Parathyroid adenoma (tissue), 2 donors: ENCODE measurements around the gene IQCH.
"Not testable (repeated sequence)": the region's sequence is repeated elsewhere in the genome, so short reads cannot be mapped to it uniquely, and the experiment has no call there.

Experiments used
- H2AFZ ChIP-seq: fragments of 300-600 bp; sonication (generic); one replicate; pipeline ENCODE4 v1.7.0; 2017; ENCODE audit warnings: antibody characterized with exemption, mild to moderate bottlenecking
- H3K27ac ChIP-seq: fragments of 300-600 bp; sonication (generic); one replicate; pipeline ENCODE4 v1.7.0; 2017
- H3K27me3 ChIP-seq: fragments of 300-600 bp; sonication (generic); one replicate; pipeline ENCODE4 v1.7.0; 2017; ENCODE audit warnings: low read length; ENCODE audit not compliant: control insufficient read depth, insufficient read depth
- H3K36me3 ChIP-seq: fragments of 300-600 bp; sonication (generic); one replicate; pipeline ENCODE4 v1.7.0; 2017; ENCODE audit warnings: low read length; ENCODE audit not compliant: control insufficient read depth, insufficient read depth
- H3K4me1 ChIP-seq: fragments of 300-600 bp; sonication (generic); one replicate; pipeline ENCODE4 v1.7.0; 2017; ENCODE audit warnings: control low read depth
- H3K4me2 ChIP-seq: fragments of 300-600 bp; sonication (generic); one replicate; pipeline ENCODE4 v1.7.0; 2017; ENCODE audit warnings: low read length
- H3K4me3 ChIP-seq: fragments of 300-600 bp; sonication (generic); one replicate; pipeline ENCODE4 v1.7.0; 2017; ENCODE audit warnings: low read depth, low read length
- H3K79me2 ChIP-seq: fragments of 300-600 bp; sonication (generic); one replicate; pipeline ENCODE4 v1.7.0; 2017; ENCODE audit warnings: control low read depth
- H3K9ac ChIP-seq: fragments of 300-600 bp; sonication (generic); one replicate; pipeline ENCODE4 v1.7.0; 2017; ENCODE audit warnings: mild to moderate bottlenecking
- H3K9me3 ChIP-seq: fragments of 300-600 bp; sonication (generic); one replicate; pipeline ENCODE4 v1.7.0; 2017; ENCODE audit warnings: low read length; ENCODE audit not compliant: control insufficient read depth
- TF ChIP-seq, protein P1 (sequence below): fragments of 300-600 bp; sonication (generic); IDR thresholded peaks from one replicate; pipeline ENCODE4 v1.7.0; 2017; ENCODE audit warnings: antibody characterized with exemption, mild to moderate bottlenecking
- donor health status: primary hyperparathyroidism.

The IQCH gene

DNA sequence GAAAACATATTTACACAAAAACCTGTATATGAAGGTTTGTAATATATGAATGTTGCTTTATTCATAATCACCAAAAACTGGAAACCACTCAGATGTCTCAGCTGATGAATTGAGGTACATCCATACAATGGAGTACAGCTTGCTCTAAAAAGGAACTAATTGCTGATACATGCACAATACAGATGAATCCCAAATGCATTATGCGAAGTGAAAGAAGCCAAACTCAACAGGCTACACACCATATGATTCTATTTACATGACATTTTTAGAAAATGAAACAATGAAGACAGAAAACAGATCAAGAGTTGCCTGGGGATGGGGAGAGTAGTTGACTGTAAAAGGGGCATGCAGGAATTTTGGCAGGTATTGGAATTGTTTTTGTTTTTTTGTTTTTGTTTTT lies 95.5 kb downstream of the IQCH start:
- H3K4me2 ChIP-seq = no peak overlapping the region
- H3K4me1 ChIP-seq = no peaks in the 10 kb centered on the region
- no peak overlapping the region for H3K9ac ChIP-seq
- H3K79me2 ChIP-seq = no peaks in the 10 kb centered on the region
- H3K27ac ChIP-seq = no peak overlapping the region
- no peaks in the 10 kb centered on the region for H3K36me3 ChIP-seq
- no peak overlapping the region for H3K4me3 ChIP-seq
- H3K9me3 ChIP-seq = no peaks in the 10 kb centered on the region
- H2AFZ ChIP-seq = no peak overlapping the region
- no peaks in the 10 kb centered on the region for H3K27me3 ChIP-seq
- TF ChIP-seq, protein P1, sequence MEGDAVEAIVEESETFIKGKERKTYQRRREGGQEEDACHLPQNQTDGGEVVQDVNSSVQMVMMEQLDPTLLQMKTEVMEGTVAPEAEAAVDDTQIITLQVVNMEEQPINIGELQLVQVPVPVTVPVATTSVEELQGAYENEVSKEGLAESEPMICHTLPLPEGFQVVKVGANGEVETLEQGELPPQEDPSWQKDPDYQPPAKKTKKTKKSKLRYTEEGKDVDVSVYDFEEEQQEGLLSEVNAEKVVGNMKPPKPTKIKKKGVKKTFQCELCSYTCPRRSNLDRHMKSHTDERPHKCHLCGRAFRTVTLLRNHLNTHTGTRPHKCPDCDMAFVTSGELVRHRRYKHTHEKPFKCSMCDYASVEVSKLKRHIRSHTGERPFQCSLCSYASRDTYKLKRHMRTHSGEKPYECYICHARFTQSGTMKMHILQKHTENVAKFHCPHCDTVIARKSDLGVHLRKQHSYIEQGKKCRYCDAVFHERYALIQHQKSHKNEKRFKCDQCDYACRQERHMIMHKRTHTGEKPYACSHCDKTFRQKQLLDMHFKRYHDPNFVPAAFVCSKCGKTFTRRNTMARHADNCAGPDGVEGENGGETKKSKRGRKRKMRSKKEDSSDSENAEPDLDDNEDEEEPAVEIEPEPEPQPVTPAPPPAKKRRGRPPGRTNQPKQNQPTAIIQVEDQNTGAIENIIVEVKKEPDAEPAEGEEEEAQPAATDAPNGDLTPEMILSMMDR = no peak

DNA sequence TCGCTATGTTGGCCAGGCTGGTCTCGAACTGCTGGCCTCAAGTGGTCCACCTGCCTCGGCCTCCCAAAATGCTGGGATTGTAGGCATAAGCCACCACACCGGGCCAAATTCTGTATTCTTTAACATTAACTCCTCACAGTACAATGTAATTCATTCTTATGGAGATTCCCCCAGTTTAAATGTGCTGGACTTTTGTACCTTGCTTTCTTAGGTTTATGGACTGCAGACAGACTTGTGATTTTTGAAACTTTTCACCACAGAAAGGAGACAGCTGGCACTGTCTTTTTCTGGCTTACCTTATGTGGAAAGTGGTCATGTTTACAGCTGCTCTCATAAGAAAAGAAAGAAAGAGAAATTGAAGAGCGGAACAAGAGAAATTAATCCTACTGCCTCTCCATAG lies 103.8 kb downstream of the IQCH start:
- H3K4me3 ChIP-seq = no peak overlapping the region
- H3K27ac ChIP-seq = no peak overlapping the region
- H3K9ac ChIP-seq = no peak overlapping the region

DNA sequence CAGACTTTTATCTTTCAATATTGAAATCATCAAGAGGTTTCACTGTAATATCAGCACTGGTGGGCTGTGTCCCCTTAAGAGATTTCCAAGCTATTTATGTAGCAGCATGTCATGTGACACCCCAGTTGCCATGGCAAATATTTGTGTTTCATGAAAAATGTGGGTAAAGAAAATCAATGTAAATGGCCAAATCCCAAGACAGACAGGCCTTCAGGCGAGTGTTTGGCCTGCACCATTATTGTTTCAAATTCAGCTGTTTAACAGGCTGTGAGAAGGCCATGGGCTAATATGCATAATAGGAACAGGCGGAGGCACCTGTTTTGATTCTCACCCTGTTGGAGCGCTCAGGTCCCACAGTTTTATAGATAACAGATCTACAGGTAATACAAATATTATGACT lies 104.2 kb downstream of the IQCH start:
- H3K4me3 ChIP-seq = no peak overlapping the region
- no peaks in the 10 kb centered on the region for H3K9me3 ChIP-seq
- no peak overlapping the region for H3K4me2 ChIP-seq
- H3K9ac ChIP-seq = no peak overlapping the region
- no peaks in the 10 kb centered on the region for H3K27me3 ChIP-seq
- no peaks in the 10 kb centered on the region for H3K4me1 ChIP-seq
- no peaks in the 10 kb centered on the region for H3K36me3 ChIP-seq
- no peaks in the 10 kb centered on the region for H3K79me2 ChIP-seq
- H3K27ac ChIP-seq = no peak overlapping the region
- TF ChIP-seq, protein P1 = no peak
- no peak overlapping the region for H2AFZ ChIP-seq

More for the DNA sequence above, 103.8 kb downstream of the IQCH start:
- TF ChIP-seq, protein P1 = no peak
- Histone ChIP-seq H3K27me3 (no peaks in the 10 kb centered on the region), H3K9me3 (no peaks in the 10 kb centered on the region), H3K4me2 (no peak overlapping the region), H3K36me3 (no peaks in the 10 kb centered on the region), H3K79me2 (no peaks in the 10 kb centered on the region), H3K4me1 (no peaks in the 10 kb centered on the region), H2AFZ (no peak overlapping the region)

DNA sequence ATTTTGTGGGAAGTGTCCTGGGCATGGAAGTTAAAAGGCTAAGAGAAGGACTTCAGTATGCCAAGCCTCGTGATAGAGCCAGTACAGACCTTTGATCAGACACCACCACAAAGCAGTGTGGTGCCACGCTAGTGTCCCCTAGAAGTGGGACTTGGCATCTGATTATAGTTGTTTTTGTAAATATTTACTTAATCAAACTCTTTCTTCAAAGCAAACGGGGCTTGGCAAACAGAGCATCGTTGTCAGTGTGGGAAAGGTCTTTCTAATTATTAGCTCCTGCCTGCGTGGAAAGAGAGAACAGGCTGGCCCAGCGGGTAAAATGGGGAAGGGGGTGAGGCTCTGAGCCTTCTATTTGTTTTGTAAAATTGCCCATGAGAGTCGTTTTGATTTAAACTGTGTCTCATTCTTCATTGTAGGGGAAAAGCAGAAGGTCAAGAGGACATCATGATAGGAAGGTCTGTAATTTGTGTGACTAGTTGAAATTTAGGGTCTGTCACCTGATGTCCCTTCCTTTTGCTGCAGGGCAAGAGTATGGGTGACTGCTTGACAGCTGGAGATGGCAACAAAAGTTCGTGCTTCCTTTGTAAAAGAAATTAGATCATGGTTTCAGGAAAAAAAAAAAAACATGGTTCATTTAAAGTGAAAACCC lies 105.0 kb downstream of the IQCH start:
- Histone ChIP-seq H3K4me1 (no peaks in the 10 kb centered on the region), H3K27ac (no peak overlapping the region), H3K9me3 (no peaks in the 10 kb centered on the region), H3K9ac (no peak overlapping the region), H3K4me2 (no peak overlapping the region), H3K27me3 (no peaks in the 10 kb centered on the region), H2AFZ (no peak overlapping the region), H3K36me3 (no peaks in the 10 kb centered on the region), H3K4me3 (no peak overlapping the region), H3K79me2 (no peaks in the 10 kb centered on the region)
- TF ChIP-seq, protein P1 = no peak

DNA sequence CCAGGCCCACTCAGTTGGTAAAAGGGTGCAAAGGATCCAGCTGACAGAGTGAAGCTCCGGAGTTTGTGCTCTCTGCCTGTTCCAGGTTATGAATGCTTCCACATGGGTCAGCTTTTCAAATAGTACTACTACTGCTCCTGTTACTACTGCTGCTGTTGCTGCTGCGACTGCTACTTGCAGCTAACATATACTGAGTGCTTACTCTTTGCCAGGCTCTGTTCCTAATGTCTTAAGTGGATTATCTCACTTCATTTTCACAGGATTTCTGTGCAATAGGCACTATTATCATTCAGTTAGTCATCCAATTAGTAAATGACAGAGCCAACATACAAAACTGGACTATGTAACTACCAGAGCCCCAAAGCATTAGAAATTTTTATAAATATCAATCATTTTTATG lies 106.5 kb downstream of the IQCH start:
- Histone ChIP-seq H3K4me2 (no peak overlapping the region), H3K9me3 (no peaks in the 10 kb centered on the region), H3K79me2 (no peaks in the 10 kb centered on the region), H3K4me3 (no peak overlapping the region), H2AFZ (no peak overlapping the region), H3K9ac (no peak overlapping the region), H3K27ac (no peak overlapping the region), H3K36me3 (no peaks in the 10 kb centered on the region), H3K4me1 (no peaks in the 10 kb centered on the region), H3K27me3 (no peaks in the 10 kb centered on the region)
- TF ChIP-seq, protein P1 = no peak

DNA sequence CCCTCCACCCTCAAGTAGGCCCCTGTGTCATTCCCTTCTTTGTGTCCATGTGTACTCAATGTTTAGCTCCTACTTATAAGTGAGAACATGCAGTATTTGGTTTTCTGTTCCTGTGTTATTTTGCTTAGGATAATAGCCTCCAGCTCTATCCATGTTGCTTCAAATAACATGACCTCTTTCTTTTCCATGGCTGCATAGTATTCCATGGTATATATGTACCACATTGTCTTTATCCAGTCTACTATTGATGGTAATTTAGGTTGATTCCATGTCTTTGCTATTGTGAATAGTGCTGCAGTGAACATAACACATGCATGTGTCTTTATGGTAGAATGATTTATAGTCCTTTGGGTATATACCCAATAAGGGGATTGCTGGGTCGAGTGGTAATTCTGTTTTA lies 109.1 kb downstream of the IQCH start:
- H3K27ac ChIP-seq, H3K36me3 ChIP-seq, H3K27me3 ChIP-seq, H3K79me2 ChIP-seq, H3K4me2 ChIP-seq, H3K9ac ChIP-seq, H3K4me3 ChIP-seq, H2AFZ ChIP-seq, H3K9me3 ChIP-seq, H3K4me1 ChIP-seq: not testable (repeated sequence)
